AML-193 (cell line): ENCODE measurements around the gene SPINT3.

Experiments used
- DNase-seq, 2 experiments: peaks; one replicate each; lab custom pipeline; 2025; lab: John Stamatoyannopoulos, UW

The SPINT3 gene

GRCh38 chr20:45462711-45463509 is 52.5 kb downstream of the SPINT3 start:
- no peak for DNase-seq
